ENCODE measurements around the gene RBM10.

GRCh38 chrX:47226531-47227333, 81.7 kb downstream of the RBM10 start:
- TF ChIP-seq EZH2 (IDR thresholded peaks at IDR 0.05) (no peak), REST (IDR thresholded peaks at IDR 0.05; ENCODE audit: low read depth) (no peak), POLR2A (IDR thresholded peaks at IDR 0.05; ENCODE audit: borderline replicate concordance, extremely low read depth, insufficient read depth, insufficient read length) (no peak), SP1 (IDR thresholded peaks at IDR 0.05; ENCODE audit: low read depth) (no peak)
